MM.1S (cell line): ENCODE results near the gene MDK.

ENCODE experiments used
- DNase-seq: peaks from one replicate; pipeline ENCODE4 v3.0.0-alpha.2; 2015
- H2AFZ ChIP-seq: fragments of 300-600 bp; sonication (generic); 2 replicates; pipeline ENCODE4 v1.6.0; 2016; ENCODE audit warnings: antibody characterized with exemption, low read length
- H3F3A ChIP-seq: fragments of 300-600 bp; sonication (generic); 2 replicates; pipeline ENCODE4 v1.6.1; 2016; ENCODE audit warnings: mild to moderate bottlenecking, antibody characterized with exemption, low read length, moderate library complexity, mixed read lengths; ENCODE audit not compliant: insufficient read depth
- H3K27ac ChIP-seq: fragments of 300-600 bp; sonication (generic); 2 replicates; pipeline ENCODE4 v1.5.1; 2016; ENCODE audit warnings: mild to moderate bottlenecking, low read length
- H3K27me3 ChIP-seq: fragments of 300-600 bp; sonication (generic); replicated peaks from 2 replicates; pipeline ENCODE4 v1.6.0; 2016; ENCODE audit warnings: low read length; ENCODE audit not compliant: insufficient read depth
- H3K36me3 ChIP-seq: fragments of 300-600 bp; sonication (generic); replicated peaks from 2 replicates; pipeline ENCODE4 v1.6.1; 2016; ENCODE audit warnings: mild to moderate bottlenecking, low read length, mixed read lengths; ENCODE audit not compliant: insufficient read depth
- H3K4me1 ChIP-seq: fragments of 300-600 bp; sonication (generic); 2 replicates; pipeline ENCODE4 v1.6.1; 2016; ENCODE audit warnings: low read length, mixed read lengths
- H3K4me2 ChIP-seq: fragments of 300-600 bp; sonication (generic); 2 replicates; pipeline ENCODE4 v1.6.0; 2016; ENCODE audit warnings: low read depth, low read length
- H3K4me3 ChIP-seq: fragments of 300-600 bp; sonication (generic); 2 replicates; pipeline ENCODE4 v1.5.1; 2016; ENCODE audit warnings: low read length, mixed read lengths
- H3K79me2 ChIP-seq: fragments of 300-600 bp; sonication (generic); 2 replicates; pipeline ENCODE4 v1.6.1; 2016; ENCODE audit warnings: mixed run types, low read length, mixed read lengths
- H3K9ac ChIP-seq: fragments of 300-600 bp; sonication (generic); 2 replicates; pipeline ENCODE4 v1.6.1; 2016; ENCODE audit warnings: low read length, mixed read lengths
- H3K9me2 ChIP-seq: fragments of 300-600 bp; sonication (generic); replicated peaks from 2 replicates; pipeline ENCODE4 v1.6.1; 2016; ENCODE audit warnings: mild to moderate bottlenecking, low read length, mixed read lengths; ENCODE audit not compliant: insufficient read depth
- H3K9me3 ChIP-seq: fragments of 300-600 bp; sonication (generic); replicated peaks from 2 replicates; pipeline ENCODE4 v1.6.1; 2016; ENCODE audit warnings: mild to moderate bottlenecking, low read length, mixed read lengths; ENCODE audit not compliant: insufficient read depth
- H4K20me1 ChIP-seq: fragments of 300-600 bp; sonication (generic); 2 replicates; pipeline ENCODE4 v1.6.1; 2016; ENCODE audit warnings: mild to moderate bottlenecking, low read length, moderate library complexity, mixed read lengths; ENCODE audit not compliant: insufficient read depth
- CTCF ChIP-seq: fragments of 300-600 bp; sonication (generic); IDR thresholded peaks from 2 replicates; pipeline ENCODE4 v1.5.1; 2016; ENCODE audit warnings: antibody characterized with exemption, low read length, mixed read lengths
- EZH2 ChIP-seq: fragments of 300-600 bp; sonication (generic); optimal IDR thresholded peaks from 2 replicates; pipeline ENCODE3; 2017; ENCODE audit warnings: low read depth, mild to moderate bottlenecking, antibody characterized with exemption, low read length, mixed read lengths
- EZH2phosphoT487 ChIP-seq: fragments of 300-600 bp; sonication (generic); IDR thresholded peaks from 2 replicates; pipeline ENCODE4 v1.6.1; 2018; ENCODE audit warnings: antibody characterized with exemption, low read length

Gene MDK

GRCh38 chr11:46345881-46346484 lies 35.5 kb upstream of the MDK start:
- H2AFZ ChIP-seq = no peak overlapping the region
- no peak overlapping the region for H3K27ac ChIP-seq
- H3F3A ChIP-seq = no peaks in the 10 kb centered on the region
- H3K4me3 ChIP-seq = no peak overlapping the region
- DNase-seq = no peak
- H3K9me2 ChIP-seq = no peaks in the 10 kb centered on the region
- no peaks in the 10 kb centered on the region for H4K20me1 ChIP-seq
- peaks cover 42% of the 10 kb centered on the region for H3K27me3 ChIP-seq
- H3K36me3 ChIP-seq = no peaks in the 10 kb centered on the region
- no peaks in the 10 kb centered on the region for H3K9me3 ChIP-seq
- TF ChIP-seq EZH2phosphoT487 = no peak
- H3K4me2 ChIP-seq = no peak overlapping the region
- peaks cover 13% of the 10 kb centered on the region for H3K4me1 ChIP-seq
- H3K9ac ChIP-seq = no peak overlapping the region
- H3K79me2 ChIP-seq = peaks cover 27% of the 10 kb centered on the region

- Histone ChIP-seq H3K79me2 (peaks cover 38% of the 10 kb centered on the region), H3K9me3 (no peaks in the 10 kb centered on the region), H3K4me2 (peak within 1 kb of the TSS; percentile 98), H3K4me3 (peak within 1 kb of the TSS; percentile 97), H4K20me1 (no peaks in the 10 kb centered on the region), H3K9ac (peak within 1 kb of the TSS; percentile 78), H3K4me1 (peaks cover 13% of the 10 kb centered on the region), H3K36me3 (no peaks in the 10 kb centered on the region), H3K27me3 (peaks cover 33% of the 10 kb centered on the region), H3K27ac (no peak within 1 kb of the TSS), H3F3A (no peaks in the 10 kb centered on the region), H3K9me2 (no peaks in the 10 kb centered on the region), H2AFZ (peak within 1 kb of the TSS; percentile 76)
- TF ChIP-seq EZH2phosphoT487 = no peak
- TF ChIP-seq EZH2 = no peak
- TF ChIP-seq CTCF = peak; percentile 44
- DNase-seq = peak; percentile 90
Measured at GRCh38 chr11:46346886-46347636, 34.4 kb upstream of the MDK start, which contains the start of gene DGKZ. DGKZ (plus strand) TSS chr11:46347463; CDS start chr11:46347660, 197 bp downstream.

DNA sequence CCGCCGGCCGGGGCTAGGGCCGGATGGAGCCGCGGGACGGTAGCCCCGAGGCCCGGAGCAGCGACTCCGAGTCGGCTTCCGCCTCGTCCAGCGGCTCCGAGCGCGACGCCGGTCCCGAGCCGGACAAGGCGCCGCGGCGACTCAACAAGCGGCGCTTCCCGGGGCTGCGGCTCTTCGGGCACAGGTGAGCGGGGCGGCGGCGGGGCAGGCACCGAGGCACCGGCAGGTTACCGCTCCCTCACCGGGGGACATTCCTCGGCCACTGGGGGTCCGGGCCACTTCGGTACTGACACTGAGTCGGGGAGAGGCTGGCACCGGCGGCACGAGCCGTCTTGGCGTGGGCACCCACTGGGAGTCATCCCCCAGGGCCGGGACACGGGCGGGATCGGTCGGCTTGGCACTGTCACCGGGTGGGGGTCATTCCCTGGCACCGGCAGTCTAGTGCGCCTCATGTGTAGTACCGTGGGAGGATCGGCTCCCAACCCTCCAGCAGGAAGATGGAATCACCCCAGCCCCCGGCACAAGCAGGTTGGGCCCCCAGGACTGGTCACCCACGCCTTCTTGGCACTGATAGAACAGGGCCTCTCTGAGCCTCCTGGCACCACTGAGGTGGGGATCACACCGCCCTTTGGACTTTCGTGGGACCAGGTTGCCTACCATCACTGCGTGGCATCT lies 33.7 kb upstream of the MDK start:
- no peaks in the 10 kb centered on the region for H3K9me2 ChIP-seq

More for the DNA sequence above, 33.7 kb upstream of the MDK start:
- peaks cover 45% of the 10 kb centered on the region for H3K79me2 ChIP-seq
- TF ChIP-seq EZH2phosphoT487 (no peak), EZH2 (no peak), CTCF (no peak)
- H3K27ac ChIP-seq = no peak overlapping the region
- no peaks in the 10 kb centered on the region for H3F3A ChIP-seq
- H3K4me2 ChIP-seq = peak overlapping the region; percentile 98
- H3K9me3 ChIP-seq = no peaks in the 10 kb centered on the region
- peaks cover 26% of the 10 kb centered on the region for H3K27me3 ChIP-seq
- DNase-seq = no peak
- H3K9ac ChIP-seq = peak overlapping the region; percentile 78
- H3K4me3 ChIP-seq = peak overlapping the region; percentile 97
- H2AFZ ChIP-seq = peak overlapping the region; percentile 76
- peaks cover 13% of the 10 kb centered on the region for H3K4me1 ChIP-seq
- no peaks in the 10 kb centered on the region for H4K20me1 ChIP-seq
- no peaks in the 10 kb centered on the region for H3K36me3 ChIP-seq
